ENCODE data around the gene SLC35C1. TPM values are rescaled to one million over a fixed set of nuclear protein-coding genes. Genes with fewer than 3 reads are reported as not detected.

The SLC35C1 gene
- total and polyA plus RNA-seq, 2 experiments from 2014 or later: 6.8 to 11.0 TPM

DNA sequence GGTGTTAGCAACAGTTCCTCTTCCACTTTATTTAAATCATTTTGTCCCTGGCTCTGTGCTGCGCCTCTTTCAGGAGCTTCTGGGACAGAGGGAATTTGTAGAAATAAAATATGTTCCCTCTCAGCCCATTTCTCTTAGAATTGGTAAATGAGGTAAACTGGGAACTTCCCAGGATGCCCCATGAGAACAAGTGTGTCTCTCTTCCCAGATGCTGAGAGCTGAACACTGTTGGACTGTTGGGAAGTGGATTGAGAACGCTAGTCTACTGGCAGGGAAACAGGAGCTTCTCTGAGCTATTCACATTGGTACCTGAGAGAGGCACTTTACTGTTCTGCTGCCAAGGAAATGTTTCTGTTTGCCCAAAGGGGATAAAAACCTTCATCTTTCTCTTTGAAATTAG lies 46.3 kb downstream of the SLC35C1 start:
- 0 out of 2 replicates have a peak, but pooled peaks cover 8% of the 10 kb centered on the region for H3F3A ChIP-seq (replicated peaks; ENCODE audit: low read depth)
- no peak overlapping the region for H3K4me3 Mint-ChIP-seq
- peaks cover 38% of the 10 kb centered on the region for H4K20me1 ChIP-seq (replicated peaks; ENCODE audit: insufficient read depth)

More for the DNA sequence above, 46.3 kb downstream of the SLC35C1 start:
- Histone ChIP-seq H3K27ac (ENCODE audit: low read depth) (no peak overlapping the region), H3K4me2 (no peak overlapping the region), H3K36me3 (ENCODE audit: insufficient read depth) (no peaks in the 10 kb centered on the region), H3K9me2 (ENCODE audit: insufficient read depth) (no peaks in the 10 kb centered on the region), H3K79me2 (replicated peaks; ENCODE audit: insufficient read depth) (peaks cover 26% of the 10 kb centered on the region), H3K4me1 (ENCODE audit: insufficient read depth) (peaks cover 50% of the 10 kb centered on the region), H3K27me3 (ENCODE audit: insufficient read depth) (peaks cover 21% of the 10 kb centered on the region), H3K4me3 (no peak overlapping the region), H2AFZ (no peak overlapping the region)
- peaks cover 56% of the 10 kb centered on the region for H3K4me1 Mint-ChIP-seq
- no peaks in the 10 kb centered on the region for H3K9me3 Mint-ChIP-seq
- H3K27me3 Mint-ChIP-seq (ENCODE audit: insufficient read depth, low read depth, poor library complexity): peaks cover 14% of the 10 kb centered on the region
- H3K36me3 Mint-ChIP-seq (ENCODE audit: low read depth): no peaks in the 10 kb centered on the region
- ATAC-seq (no peak), DNase-seq (ENCODE audit: low spot score) (no peak)
- no peak overlapping the region for H3K27ac Mint-ChIP-seq
- TF ChIP-seq, protein P1, sequence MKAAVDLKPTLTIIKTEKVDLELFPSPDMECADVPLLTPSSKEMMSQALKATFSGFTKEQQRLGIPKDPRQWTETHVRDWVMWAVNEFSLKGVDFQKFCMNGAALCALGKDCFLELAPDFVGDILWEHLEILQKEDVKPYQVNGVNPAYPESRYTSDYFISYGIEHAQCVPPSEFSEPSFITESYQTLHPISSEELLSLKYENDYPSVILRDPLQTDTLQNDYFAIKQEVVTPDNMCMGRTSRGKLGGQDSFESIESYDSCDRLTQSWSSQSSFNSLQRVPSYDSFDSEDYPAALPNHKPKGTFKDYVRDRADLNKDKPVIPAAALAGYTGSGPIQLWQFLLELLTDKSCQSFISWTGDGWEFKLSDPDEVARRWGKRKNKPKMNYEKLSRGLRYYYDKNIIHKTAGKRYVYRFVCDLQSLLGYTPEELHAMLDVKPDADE (IDR thresholded peaks at IDR 0.05): no peak
- TF ChIP-seq STAT1 (IDR thresholded peaks at IDR 0.05; ENCODE audit: unreplicated experiment): no peak
- no peak for TF ChIP-seq POLR2AphosphoS5 (IDR thresholded peaks at IDR 0.05; ENCODE audit: low read depth)
- TF ChIP-seq, protein P2, sequence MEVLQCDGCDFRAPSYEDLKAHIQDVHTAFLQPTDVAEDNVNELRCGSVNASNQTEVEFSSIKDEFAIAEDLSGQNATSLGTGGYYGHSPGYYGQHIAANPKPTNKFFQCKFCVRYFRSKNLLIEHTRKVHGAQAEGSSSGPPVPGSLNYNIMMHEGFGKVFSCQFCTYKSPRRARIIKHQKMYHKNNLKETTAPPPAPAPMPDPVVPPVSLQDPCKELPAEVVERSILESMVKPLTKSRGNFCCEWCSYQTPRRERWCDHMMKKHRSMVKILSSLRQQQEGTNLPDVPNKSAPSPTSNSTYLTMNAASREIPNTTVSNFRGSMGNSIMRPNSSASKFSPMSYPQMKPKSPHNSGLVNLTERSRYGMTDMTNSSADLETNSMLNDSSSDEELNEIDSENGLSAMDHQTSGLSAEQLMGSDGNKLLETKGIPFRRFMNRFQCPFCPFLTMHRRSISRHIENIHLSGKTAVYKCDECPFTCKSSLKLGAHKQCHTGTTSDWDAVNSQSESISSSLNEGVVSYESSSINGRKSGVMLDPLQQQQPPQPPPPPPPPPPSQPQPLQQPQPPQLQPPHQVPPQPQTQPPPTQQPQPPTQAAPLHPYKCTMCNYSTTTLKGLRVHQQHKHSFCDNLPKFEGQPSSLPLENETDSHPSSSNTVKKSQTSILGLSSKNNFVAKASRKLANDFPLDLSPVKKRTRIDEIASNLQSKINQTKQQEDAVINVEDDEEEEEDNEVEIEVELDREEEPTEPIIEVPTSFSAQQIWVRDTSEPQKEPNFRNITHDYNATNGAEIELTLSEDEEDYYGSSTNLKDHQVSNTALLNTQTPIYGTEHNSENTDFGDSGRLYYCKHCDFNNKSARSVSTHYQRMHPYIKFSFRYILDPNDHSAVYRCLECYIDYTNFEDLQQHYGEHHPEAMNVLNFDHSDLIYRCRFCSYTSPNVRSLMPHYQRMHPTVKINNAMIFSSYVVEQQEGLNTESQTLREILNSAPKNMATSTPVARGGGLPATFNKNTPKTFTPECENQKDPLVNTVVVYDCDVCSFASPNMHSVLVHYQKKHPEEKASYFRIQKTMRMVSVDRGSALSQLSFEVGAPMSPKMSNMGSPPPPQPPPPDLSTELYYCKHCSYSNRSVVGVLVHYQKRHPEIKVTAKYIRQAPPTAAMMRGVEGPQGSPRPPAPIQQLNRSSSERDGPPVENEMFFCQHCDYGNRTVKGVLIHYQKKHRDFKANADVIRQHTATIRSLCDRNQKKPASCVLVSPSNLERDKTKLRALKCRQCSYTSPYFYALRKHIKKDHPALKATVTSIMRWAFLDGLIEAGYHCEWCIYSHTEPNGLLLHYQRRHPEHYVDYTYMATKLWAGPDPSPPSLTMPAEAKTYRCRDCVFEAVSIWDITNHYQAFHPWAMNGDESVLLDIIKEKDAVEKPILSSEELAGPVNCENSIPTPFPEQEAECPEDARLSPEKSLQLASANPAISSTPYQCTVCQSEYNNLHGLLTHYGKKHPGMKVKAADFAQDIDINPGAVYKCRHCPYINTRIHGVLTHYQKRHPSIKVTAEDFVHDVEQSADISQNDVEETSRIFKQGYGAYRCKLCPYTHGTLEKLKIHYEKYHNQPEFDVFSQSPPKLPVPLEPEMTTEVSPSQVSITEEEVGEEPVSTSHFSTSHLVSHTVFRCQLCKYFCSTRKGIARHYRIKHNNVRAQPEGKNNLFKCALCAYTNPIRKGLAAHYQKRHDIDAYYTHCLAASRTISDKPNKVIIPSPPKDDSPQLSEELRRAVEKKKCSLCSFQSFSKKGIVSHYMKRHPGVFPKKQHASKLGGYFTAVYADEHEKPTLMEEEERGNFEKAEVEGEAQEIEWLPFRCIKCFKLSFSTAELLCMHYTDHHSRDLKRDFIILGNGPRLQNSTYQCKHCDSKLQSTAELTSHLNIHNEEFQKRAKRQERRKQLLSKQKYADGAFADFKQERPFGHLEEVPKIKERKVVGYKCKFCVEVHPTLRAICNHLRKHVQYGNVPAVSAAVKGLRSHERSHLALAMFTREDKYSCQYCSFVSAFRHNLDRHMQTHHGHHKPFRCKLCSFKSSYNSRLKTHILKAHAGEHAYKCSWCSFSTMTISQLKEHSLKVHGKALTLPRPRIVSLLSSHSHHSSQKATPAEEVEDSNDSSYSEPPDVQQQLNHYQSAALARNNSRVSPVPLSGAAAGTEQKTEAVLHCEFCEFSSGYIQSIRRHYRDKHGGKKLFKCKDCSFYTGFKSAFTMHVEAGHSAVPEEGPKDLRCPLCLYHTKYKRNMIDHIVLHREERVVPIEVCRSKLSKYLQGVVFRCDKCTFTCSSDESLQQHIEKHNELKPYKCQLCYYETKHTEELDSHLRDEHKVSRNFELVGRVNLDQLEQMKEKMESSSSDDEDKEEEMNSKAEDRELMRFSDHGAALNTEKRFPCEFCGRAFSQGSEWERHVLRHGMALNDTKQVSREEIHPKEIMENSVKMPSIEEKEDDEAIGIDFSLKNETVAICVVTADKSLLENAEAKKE (CRISPR knock-in tag; IDR thresholded peaks at IDR 0.05): no peak
- TF ChIP-seq EZH2phosphoT487 (IDR thresholded peaks at IDR 0.05; ENCODE audit: unreplicated experiment): no peak
- TF ChIP-seq ZNF114 (CRISPR knock-in tag; IDR thresholded peaks at IDR 0.05): no peak
- no peak for TF ChIP-seq CREB1 (CRISPR knock-in tag; IDR thresholded peaks at IDR 0.05; ENCODE audit: low read depth)
- TF ChIP-seq ZNF331 (CRISPR knock-in tag; IDR thresholded peaks at IDR 0.05; ENCODE audit: low read depth): no peak
- no peak for TF ChIP-seq JUNB (IDR thresholded peaks at IDR 0.05; ENCODE audit: unreplicated experiment)
- TF ChIP-seq, protein P3, sequence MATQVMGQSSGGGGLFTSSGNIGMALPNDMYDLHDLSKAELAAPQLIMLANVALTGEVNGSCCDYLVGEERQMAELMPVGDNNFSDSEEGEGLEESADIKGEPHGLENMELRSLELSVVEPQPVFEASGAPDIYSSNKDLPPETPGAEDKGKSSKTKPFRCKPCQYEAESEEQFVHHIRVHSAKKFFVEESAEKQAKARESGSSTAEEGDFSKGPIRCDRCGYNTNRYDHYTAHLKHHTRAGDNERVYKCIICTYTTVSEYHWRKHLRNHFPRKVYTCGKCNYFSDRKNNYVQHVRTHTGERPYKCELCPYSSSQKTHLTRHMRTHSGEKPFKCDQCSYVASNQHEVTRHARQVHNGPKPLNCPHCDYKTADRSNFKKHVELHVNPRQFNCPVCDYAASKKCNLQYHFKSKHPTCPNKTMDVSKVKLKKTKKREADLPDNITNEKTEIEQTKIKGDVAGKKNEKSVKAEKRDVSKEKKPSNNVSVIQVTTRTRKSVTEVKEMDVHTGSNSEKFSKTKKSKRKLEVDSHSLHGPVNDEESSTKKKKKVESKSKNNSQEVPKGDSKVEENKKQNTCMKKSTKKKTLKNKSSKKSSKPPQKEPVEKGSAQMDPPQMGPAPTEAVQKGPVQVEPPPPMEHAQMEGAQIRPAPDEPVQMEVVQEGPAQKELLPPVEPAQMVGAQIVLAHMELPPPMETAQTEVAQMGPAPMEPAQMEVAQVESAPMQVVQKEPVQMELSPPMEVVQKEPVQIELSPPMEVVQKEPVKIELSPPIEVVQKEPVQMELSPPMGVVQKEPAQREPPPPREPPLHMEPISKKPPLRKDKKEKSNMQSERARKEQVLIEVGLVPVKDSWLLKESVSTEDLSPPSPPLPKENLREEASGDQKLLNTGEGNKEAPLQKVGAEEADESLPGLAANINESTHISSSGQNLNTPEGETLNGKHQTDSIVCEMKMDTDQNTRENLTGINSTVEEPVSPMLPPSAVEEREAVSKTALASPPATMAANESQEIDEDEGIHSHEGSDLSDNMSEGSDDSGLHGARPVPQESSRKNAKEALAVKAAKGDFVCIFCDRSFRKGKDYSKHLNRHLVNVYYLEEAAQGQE (IDR thresholded peaks at IDR 0.05; ENCODE audit: unreplicated experiment): no peak
- TF ChIP-seq NANOG (IDR thresholded peaks at IDR 0.05; ENCODE audit: borderline replicate concordance): no peak
- no peak for TF ChIP-seq EZH2 (IDR thresholded peaks at IDR 0.05; ENCODE audit: low read depth, unreplicated experiment)
- TF ChIP-seq, protein P4, sequence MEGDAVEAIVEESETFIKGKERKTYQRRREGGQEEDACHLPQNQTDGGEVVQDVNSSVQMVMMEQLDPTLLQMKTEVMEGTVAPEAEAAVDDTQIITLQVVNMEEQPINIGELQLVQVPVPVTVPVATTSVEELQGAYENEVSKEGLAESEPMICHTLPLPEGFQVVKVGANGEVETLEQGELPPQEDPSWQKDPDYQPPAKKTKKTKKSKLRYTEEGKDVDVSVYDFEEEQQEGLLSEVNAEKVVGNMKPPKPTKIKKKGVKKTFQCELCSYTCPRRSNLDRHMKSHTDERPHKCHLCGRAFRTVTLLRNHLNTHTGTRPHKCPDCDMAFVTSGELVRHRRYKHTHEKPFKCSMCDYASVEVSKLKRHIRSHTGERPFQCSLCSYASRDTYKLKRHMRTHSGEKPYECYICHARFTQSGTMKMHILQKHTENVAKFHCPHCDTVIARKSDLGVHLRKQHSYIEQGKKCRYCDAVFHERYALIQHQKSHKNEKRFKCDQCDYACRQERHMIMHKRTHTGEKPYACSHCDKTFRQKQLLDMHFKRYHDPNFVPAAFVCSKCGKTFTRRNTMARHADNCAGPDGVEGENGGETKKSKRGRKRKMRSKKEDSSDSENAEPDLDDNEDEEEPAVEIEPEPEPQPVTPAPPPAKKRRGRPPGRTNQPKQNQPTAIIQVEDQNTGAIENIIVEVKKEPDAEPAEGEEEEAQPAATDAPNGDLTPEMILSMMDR (conservative IDR thresholded peaks at IDR 0.05; ENCODE audit: low read depth in 2 of 2): no peak
